ENCODE measurements around the gene IMPA2. TPM values are rescaled to one million over a fixed set of nuclear protein-coding genes. Genes with fewer than 3 reads are reported as not detected.
A peak's percentile ranks its signal among the peaks of the same experiment; 100 is the strongest.
"Not testable (repeated sequence)": the region's sequence is repeated elsewhere in the genome, so short reads cannot be mapped to it uniquely, and the experiment has no call there.

IMPA2 gene
- total and polyA plus RNA-seq, 4 experiments from 2014 or later, result 4.9 to 9.8 (median 6.5) TPM

GRCh38 chr18:12067671-12068070, 86.4 kb downstream of the IMPA2 start:
- ChIA-PET POLR2A (ENCODE audit: partially characterized antibody) (no interaction called here), CTCF (ENCODE audit: partially characterized antibody) (no interaction called here)
- DNase-seq, result no peak
- H3K4me3 Mint-ChIP-seq, result no peak overlapping the region
- Histone ChIP-seq H3K4me1 (ENCODE audit: insufficient read depth, low read length) (no peaks in the 10 kb centered on the region), H3K9me3 (ENCODE audit: control insufficient read depth in 1 of 2, low read length in 2 of 2) (no peaks in the 10 kb centered on the region), H3K4me3 (ENCODE audit: low read length in 2 of 2) (no peak overlapping the region), H3K36me3 (ENCODE audit: insufficient read depth, low read length) (no peaks in the 10 kb centered on the region), H3K27me3 (ENCODE audit: insufficient read depth, low read length) (no peaks in the 10 kb centered on the region), H3K27ac (ENCODE audit: low read depth, low read length) (no peak overlapping the region)
- no peaks in the 10 kb centered on the region for H3K36me3 Mint-ChIP-seq
- no peaks in the 10 kb centered on the region for H3K4me1 Mint-ChIP-seq
- intact Hi-C loops (cut with micrococcal nuclease), result no loop called here
- H3K27ac Mint-ChIP-seq, result no peak overlapping the region
- H3K27me3 Mint-ChIP-seq, result peaks cover 3 to 7% of the 10 kb centered on the region in 2 donors
- no peaks in the 10 kb centered on the region for H3K9me3 Mint-ChIP-seq

- H3K9me3 Mint-ChIP-seq; H3K4me3 Mint-ChIP-seq; H3K27ac ChIP-seq (ENCODE audit: low read depth, low read length); H3K9me3 ChIP-seq (ENCODE audit: control insufficient read depth in 1 of 2, low read length in 2 of 2); DNase-seq; H3K4me1 ChIP-seq (ENCODE audit: insufficient read depth, low read length); H3K27me3 ChIP-seq (ENCODE audit: insufficient read depth, low read length); H3K36me3 Mint-ChIP-seq; CTCF ChIA-PET (ENCODE audit: partially characterized antibody); POLR2A ChIA-PET (ENCODE audit: partially characterized antibody); intact Hi-C loops (cut with micrococcal nuclease); H3K36me3 ChIP-seq (ENCODE audit: insufficient read depth, low read length); H3K27ac Mint-ChIP-seq; H3K4me1 Mint-ChIP-seq; H3K4me3 ChIP-seq (ENCODE audit: low read length in 2 of 2); H3K27me3 Mint-ChIP-seq: not testable (repeated sequence)
Measured at GRCh38 chr18:12068316-12068949, 87.1 kb downstream of the IMPA2 start.

GRCh38 chr18:12068950-12069320, 87.6 kb downstream of the IMPA2 start:
- Histone ChIP-seq H3K4me3 (ENCODE audit: low read length in 2 of 2) (no peak overlapping the region), H3K27ac (ENCODE audit: low read depth, low read length) (no peak overlapping the region), H3K9me3 (ENCODE audit: control insufficient read depth in 1 of 2, low read length in 2 of 2) (no peaks in the 10 kb centered on the region), H3K36me3 (ENCODE audit: insufficient read depth, low read length) (no peaks in the 10 kb centered on the region), H3K27me3 (ENCODE audit: insufficient read depth, low read length) (no peaks in the 10 kb centered on the region), H3K4me1 (ENCODE audit: insufficient read depth, low read length) (no peaks in the 10 kb centered on the region)
- Mint-ChIP-seq H3K36me3 (no peaks in the 10 kb centered on the region), H3K27ac (no peak overlapping the region), H3K4me3 (no peak overlapping the region), H3K9me3 (no peaks in the 10 kb centered on the region), H3K4me1 (no peaks in the 10 kb centered on the region), H3K27me3 (peaks cover 3 to 7% of the 10 kb centered on the region in 2 donors)
- POLR2A ChIA-PET (ENCODE audit: partially characterized antibody), result no interaction called here
- DNase-seq, result no peak
- intact Hi-C loops (cut with micrococcal nuclease), result no loop called here
- CTCF ChIA-PET (ENCODE audit: partially characterized antibody), result no interaction called here

GRCh38 chr18:12071066-12071465, 89.8 kb downstream of the IMPA2 start:
- CTCF ChIA-PET (ENCODE audit: partially characterized antibody); POLR2A ChIA-PET (ENCODE audit: partially characterized antibody); H3K4me1 ChIP-seq (ENCODE audit: insufficient read depth, low read length); intact Hi-C loops (cut with micrococcal nuclease); H3K27ac Mint-ChIP-seq; H3K9me3 ChIP-seq (ENCODE audit: control insufficient read depth in 1 of 2, low read length in 2 of 2); DNase-seq; H3K4me3 Mint-ChIP-seq; H3K27ac ChIP-seq (ENCODE audit: low read depth, low read length); H3K36me3 ChIP-seq (ENCODE audit: insufficient read depth, low read length); H3K27me3 ChIP-seq (ENCODE audit: insufficient read depth, low read length); H3K9me3 Mint-ChIP-seq; H3K27me3 Mint-ChIP-seq; H3K36me3 Mint-ChIP-seq; H3K4me1 Mint-ChIP-seq; H3K4me3 ChIP-seq (ENCODE audit: low read length in 2 of 2): not testable (repeated sequence)

GRCh38 chr18:12072996-12073395, 91.7 kb downstream of the IMPA2 start:
- peaks cover 6 to 8% of the 10 kb centered on the region in 2 donors for H3K27me3 Mint-ChIP-seq
- Histone ChIP-seq H3K4me3 (ENCODE audit: low read length in 2 of 2) (no peak overlapping the region), H3K4me1 (ENCODE audit: insufficient read depth, low read length) (no peaks in the 10 kb centered on the region), H3K9me3 (ENCODE audit: control insufficient read depth in 1 of 2, low read length in 2 of 2) (no peaks in the 10 kb centered on the region), H3K27ac (ENCODE audit: low read depth, low read length) (no peak overlapping the region), H3K27me3 (ENCODE audit: insufficient read depth, low read length) (no peaks in the 10 kb centered on the region), H3K36me3 (ENCODE audit: insufficient read depth, low read length) (no peaks in the 10 kb centered on the region)
- no peaks in the 10 kb centered on the region for H3K36me3 Mint-ChIP-seq
- ChIA-PET CTCF (ENCODE audit: partially characterized antibody) (no interaction called here), POLR2A (ENCODE audit: partially characterized antibody) (no interaction called here)
- H3K27ac Mint-ChIP-seq, result no peak overlapping the region
- no peak for DNase-seq
- intact Hi-C loops (cut with micrococcal nuclease), result no loop called here
- no peaks in the 10 kb centered on the region for H3K4me1 Mint-ChIP-seq
- H3K9me3 Mint-ChIP-seq, result no peaks in the 10 kb centered on the region
- H3K4me3 Mint-ChIP-seq, result no peak overlapping the region

- Histone ChIP-seq H3K27me3 (ENCODE audit: insufficient read depth, low read length) (no peaks in the 10 kb centered on the region), H3K9me3 (ENCODE audit: control insufficient read depth in 1 of 2, low read length in 2 of 2) (no peaks in the 10 kb centered on the region), H3K4me3 (ENCODE audit: low read length in 2 of 2) (no peak overlapping the region), H3K27ac (ENCODE audit: low read depth, low read length) (no peak overlapping the region), H3K4me1 (ENCODE audit: insufficient read depth, low read length) (no peaks in the 10 kb centered on the region), H3K36me3 (ENCODE audit: insufficient read depth, low read length) (no peaks in the 10 kb centered on the region)
- Mint-ChIP-seq H3K27me3 (peaks cover 5 to 7% of the 10 kb centered on the region in 2 donors), H3K4me1 (no peaks in the 10 kb centered on the region), H3K27ac (no peak overlapping the region), H3K4me3 (peak overlapping the region in 1 of 8 donors; percentile 10), H3K36me3 (no peaks in the 10 kb centered on the region), H3K9me3 (no peaks in the 10 kb centered on the region)
- ChIA-PET CTCF (ENCODE audit: partially characterized antibody) (no interaction called here), POLR2A (ENCODE audit: partially characterized antibody) (no interaction called here)
- no peak for DNase-seq
- intact Hi-C loops (cut with micrococcal nuclease), result no loop called here
Measured at GRCh38 chr18:12074736-12075135, 93.4 kb downstream of the IMPA2 start.

- H3K27me3 ChIP-seq (ENCODE audit: insufficient read depth, low read length), result no peaks in the 10 kb centered on the region
- no peak for DNase-seq
- intact Hi-C loops (cut with micrococcal nuclease), result no loop called here
- H3K27ac Mint-ChIP-seq, result no peak overlapping the region
- H3K9me3 Mint-ChIP-seq, result no peaks in the 10 kb centered on the region
- H3K36me3 ChIP-seq (ENCODE audit: insufficient read depth, low read length), result no peaks in the 10 kb centered on the region
- no peaks in the 10 kb centered on the region for H3K9me3 ChIP-seq (ENCODE audit: control insufficient read depth in 1 of 2, low read length in 2 of 2)
- POLR2A ChIA-PET (ENCODE audit: partially characterized antibody), result no interaction called here
- no peak overlapping the region for H3K4me3 ChIP-seq (ENCODE audit: low read length in 2 of 2)
- H3K27me3 Mint-ChIP-seq, result peaks cover 5 to 7% of the 10 kb centered on the region in 2 donors
- no peaks in the 10 kb centered on the region for H3K4me1 ChIP-seq (ENCODE audit: insufficient read depth, low read length)
- CTCF ChIA-PET (ENCODE audit: partially characterized antibody), result no interaction called here
- H3K4me1 Mint-ChIP-seq, result no peaks in the 10 kb centered on the region
- H3K4me3 Mint-ChIP-seq, result peak overlapping the region in 4 of 8 donors; percentile 6 to 74 (median 40)
- no peak overlapping the region for H3K27ac ChIP-seq (ENCODE audit: low read depth, low read length)
- H3K36me3 Mint-ChIP-seq, result no peaks in the 10 kb centered on the region
Measured at GRCh38 chr18:12076424-12077140, 95.3 kb downstream of the IMPA2 start.
